AG09309 (cell line): ENCODE data around the gene CASKIN1.

Experiments used
- DNase-seq: peaks from one replicate; pipeline ENCODE4 v3.0.0-alpha.2; 2010; ENCODE audit warnings: low read depth
- H3K4me3 ChIP-seq: 2 replicates; pipeline ENCODE4 v1.5.1; 2011; ENCODE audit warnings: mild to moderate bottlenecking, low read depth, low read length, moderate library complexity; ENCODE audit not compliant: control insufficient read depth
- TF ChIP-seq, protein P1 (sequence below): IDR thresholded peaks from 2 replicates; pipeline ENCODE4 v1.5.1; 2011; ENCODE audit warnings: mild to moderate bottlenecking, low read depth, low read length, inconsistent platforms; ENCODE audit not compliant: insufficient read depth, control insufficient read depth; ENCODE audit errors: missing control alignments

The CASKIN1 gene

DNA sequence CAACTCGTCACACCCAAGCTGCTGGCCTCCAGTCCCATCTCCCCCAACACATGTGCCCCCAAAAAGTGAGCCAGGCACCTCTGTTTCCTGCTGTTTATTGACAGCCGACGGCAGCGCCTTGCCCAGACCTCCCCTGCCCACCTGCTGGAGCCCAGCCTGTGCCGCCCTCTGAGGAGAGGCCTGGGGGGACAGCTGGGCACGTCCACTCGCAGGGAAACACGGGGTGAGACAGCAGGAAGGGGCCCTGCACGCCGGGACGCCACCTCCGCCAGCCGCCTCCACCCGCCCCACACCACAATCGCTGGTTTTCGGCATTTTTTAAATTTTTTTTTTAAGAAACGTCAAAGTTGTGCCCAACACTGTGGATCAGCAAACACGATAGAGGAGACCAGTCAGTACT lies 19.3 kb downstream of the CASKIN1 start:
- no peak overlapping the region for H3K4me3 ChIP-seq
- DNase-seq: no peak
- TF ChIP-seq, protein P1, sequence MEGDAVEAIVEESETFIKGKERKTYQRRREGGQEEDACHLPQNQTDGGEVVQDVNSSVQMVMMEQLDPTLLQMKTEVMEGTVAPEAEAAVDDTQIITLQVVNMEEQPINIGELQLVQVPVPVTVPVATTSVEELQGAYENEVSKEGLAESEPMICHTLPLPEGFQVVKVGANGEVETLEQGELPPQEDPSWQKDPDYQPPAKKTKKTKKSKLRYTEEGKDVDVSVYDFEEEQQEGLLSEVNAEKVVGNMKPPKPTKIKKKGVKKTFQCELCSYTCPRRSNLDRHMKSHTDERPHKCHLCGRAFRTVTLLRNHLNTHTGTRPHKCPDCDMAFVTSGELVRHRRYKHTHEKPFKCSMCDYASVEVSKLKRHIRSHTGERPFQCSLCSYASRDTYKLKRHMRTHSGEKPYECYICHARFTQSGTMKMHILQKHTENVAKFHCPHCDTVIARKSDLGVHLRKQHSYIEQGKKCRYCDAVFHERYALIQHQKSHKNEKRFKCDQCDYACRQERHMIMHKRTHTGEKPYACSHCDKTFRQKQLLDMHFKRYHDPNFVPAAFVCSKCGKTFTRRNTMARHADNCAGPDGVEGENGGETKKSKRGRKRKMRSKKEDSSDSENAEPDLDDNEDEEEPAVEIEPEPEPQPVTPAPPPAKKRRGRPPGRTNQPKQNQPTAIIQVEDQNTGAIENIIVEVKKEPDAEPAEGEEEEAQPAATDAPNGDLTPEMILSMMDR: no peak

DNA sequence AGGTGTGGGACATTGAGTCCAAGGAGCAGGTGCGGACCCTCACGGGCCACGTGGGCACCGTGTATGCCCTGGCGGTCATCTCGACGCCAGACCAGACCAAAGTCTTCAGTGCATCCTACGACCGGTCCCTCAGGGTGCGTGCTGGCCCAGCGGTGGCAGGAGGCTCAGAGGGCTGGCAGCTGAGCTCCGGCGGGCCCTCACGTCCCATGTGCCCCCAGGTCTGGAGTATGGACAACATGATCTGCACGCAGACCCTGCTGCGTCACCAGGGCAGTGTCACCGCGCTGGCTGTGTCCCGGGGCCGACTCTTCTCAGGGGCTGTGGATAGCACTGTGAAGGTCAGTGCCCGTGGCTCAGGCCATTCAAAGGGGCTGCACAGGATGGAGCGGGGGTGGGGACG lies 20.4 kb downstream of the CASKIN1 start:
- TF ChIP-seq, protein P1: no peak
- H3K4me3 ChIP-seq: no peak overlapping the region
- DNase-seq: no peak

DNA sequence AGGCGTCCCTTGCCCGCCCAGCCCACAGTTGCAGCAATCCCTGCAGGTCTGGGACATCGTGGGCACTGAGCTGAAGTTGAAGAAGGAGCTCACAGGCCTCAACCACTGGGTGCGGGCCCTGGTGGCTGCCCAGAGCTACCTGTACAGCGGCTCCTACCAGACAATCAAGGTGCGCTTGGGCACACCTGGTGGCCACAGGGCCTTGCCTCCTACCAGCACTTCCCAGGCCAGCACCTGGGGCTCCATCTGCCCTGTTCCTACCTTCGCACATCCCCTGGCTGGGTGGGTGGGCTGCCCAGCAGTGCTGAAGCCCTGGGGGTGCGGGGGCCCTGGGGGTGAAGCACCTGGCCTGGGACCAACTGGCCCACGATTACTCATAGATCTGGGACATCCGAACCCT lies 21.0 kb downstream of the CASKIN1 start:
- TF ChIP-seq, protein P1: no peak
- DNase-seq: no peak
- no peak overlapping the region for H3K4me3 ChIP-seq

DNA sequence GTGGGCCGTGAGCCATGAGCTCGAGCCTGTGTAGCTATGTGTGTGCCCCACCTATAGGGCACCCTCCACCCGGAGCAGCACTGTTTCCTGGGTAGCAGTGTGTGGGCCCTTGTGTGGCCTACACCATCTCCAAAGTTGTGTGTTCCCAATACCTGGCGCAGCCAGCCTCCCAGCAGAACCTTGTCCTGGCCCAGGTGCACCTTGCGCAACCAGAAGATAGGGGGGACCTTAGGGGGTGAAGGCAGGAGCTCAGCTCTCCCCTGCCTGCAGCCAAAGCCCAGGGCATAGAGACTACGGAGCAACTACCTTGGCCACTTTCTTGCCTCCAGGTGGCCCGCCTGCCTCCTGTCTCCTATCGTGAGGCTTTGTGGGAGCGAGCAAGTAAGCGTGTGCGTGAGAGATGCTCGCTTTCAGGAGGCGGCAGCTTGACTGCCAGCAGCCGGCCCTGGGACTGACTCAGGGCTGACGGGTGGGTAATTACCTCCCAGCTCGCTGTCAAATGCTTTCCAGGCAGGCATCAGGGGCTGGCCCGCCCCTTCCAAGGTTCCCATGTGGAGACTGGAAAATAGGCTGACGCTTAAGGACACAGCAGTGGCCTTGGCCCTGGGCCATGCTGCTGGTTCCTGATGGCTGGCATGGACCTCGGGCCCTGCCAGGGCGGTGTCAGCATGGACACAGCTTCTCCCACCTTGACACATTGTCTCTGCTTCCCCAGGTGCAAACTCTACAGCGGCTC lies 21.8 kb downstream of the CASKIN1 start:
- H3K4me3 ChIP-seq: no peak overlapping the region
- TF ChIP-seq, protein P1: no peak
- DNase-seq: no peak

DNA sequence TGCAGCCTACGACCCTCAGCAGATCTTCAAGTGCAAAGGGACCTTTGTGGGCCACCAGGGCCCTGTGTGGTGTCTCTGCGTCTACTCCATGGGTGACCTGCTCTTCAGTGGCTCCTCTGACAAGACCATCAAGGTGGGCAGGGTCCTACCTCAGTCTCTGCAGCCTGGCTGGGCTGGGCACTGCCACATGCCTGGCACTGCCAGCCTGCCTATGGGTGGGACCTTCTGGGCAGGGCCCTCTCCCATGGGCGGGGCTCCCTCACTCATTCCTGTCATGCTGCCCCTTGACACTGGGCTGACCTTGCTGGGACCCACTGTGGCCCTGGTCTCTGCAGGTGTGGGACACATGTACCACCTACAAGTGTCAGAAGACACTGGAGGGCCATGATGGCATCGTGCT lies 22.5 kb downstream of the CASKIN1 start:
- TF ChIP-seq, protein P1: no peak
- DNase-seq: no peak

DNA sequence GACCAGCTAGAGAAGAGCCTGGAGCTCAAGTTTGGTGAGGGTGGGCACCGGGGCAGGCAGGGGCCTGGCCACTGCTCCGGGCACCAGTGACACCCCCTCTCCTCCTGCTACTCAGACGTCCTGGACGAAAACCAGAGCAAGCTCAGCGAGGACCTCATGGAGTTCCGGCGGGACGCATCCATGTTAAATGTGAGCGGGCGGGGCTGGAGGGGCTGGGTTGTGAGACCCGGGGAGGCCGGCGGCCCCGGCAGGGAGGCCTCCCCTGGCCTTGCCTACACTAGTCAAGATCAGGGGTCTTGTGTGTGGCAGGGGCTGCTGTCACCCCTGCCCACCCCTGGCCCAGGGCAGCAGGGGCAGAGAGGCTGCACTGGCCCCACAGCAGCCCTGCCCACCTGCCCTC lies 23.0 kb downstream of the CASKIN1 start:
- DNase-seq: no peak
- TF ChIP-seq, protein P1: no peak
- H3K4me3 ChIP-seq: no peak overlapping the region

More for the DNA sequence above, 22.5 kb downstream of the CASKIN1 start:
- no peak overlapping the region for H3K4me3 ChIP-seq
